CD14-positive monocyte (primary cell): Measurements from ENCODE around the gene C16orf95. TPM values are rescaled to one million over a fixed set of nuclear protein-coding genes. Genes with fewer than 3 reads are reported as not detected.
"Not testable (repeated sequence)": the region's sequence is repeated elsewhere in the genome, so short reads cannot be mapped to it uniquely, and the experiment has no call there.

Experiments
- DNase-seq, 3 donors: peaks; one replicate each; pipeline ENCODE4 v3.0.0-alpha.2; 2011 to 2022
- H2AFZ ChIP-seq: 2 replicates; pipeline ENCODE4 v1.6.0; 2012; ENCODE audit warnings: mild to moderate bottlenecking, low read depth, low read length, inconsistent platforms; ENCODE audit not compliant: insufficient read depth, poor library complexity, severe bottlenecking
- H3K27ac ChIP-seq, 2 donors: 1 replicate in 1 of 2; 2 replicates in 1 of 2; pipeline ENCODE4 v1.5.1; 2012 to 2013; ENCODE audit warnings: low read length in 2 of 2, control low read depth in 1 of 2, inconsistent platforms in 1 of 2, low read depth in 1 of 2, mild to moderate bottlenecking in 1 of 2
- H3K27me3 ChIP-seq, 2 donors: one replicate each; pipeline versions ENCODE4 v1.6.0 to v1.6.1; 2011 to 2013; ENCODE audit warnings: low read length in 2 of 2; ENCODE audit not compliant: control insufficient read depth in 2 of 2, insufficient read depth in 2 of 2
- H3K36me3 ChIP-seq, 2 donors: replicated peaks in 1 of 2; 1 replicate in 1 of 2; 2 replicates in 1 of 2; pipeline versions ENCODE4 v1.5.1 to v1.6.1; 2012 to 2013; ENCODE audit warnings: low read length in 2 of 2, control low read depth in 1 of 2, inconsistent platforms in 1 of 2, mild to moderate bottlenecking in 1 of 2; ENCODE audit not compliant: insufficient read depth in 2 of 2, control insufficient read depth in 1 of 2
- H3K4me1 ChIP-seq, 2 donors: 1 replicate in 1 of 2; 2 replicates in 1 of 2; pipeline versions ENCODE4 v1.5.1 to v1.6.1; 2012 to 2013; ENCODE audit warnings: low read length in 2 of 2, control low read depth in 1 of 2, inconsistent platforms in 1 of 2, mild to moderate bottlenecking in 1 of 2, moderate library complexity in 1 of 2; ENCODE audit not compliant: insufficient read depth in 2 of 2, control insufficient read depth in 1 of 2
- H3K4me2 ChIP-seq: replicated peaks from 2 replicates; pipeline ENCODE3; 2012; ENCODE audit warnings: low read length, moderate library complexity, mild to moderate bottlenecking; ENCODE audit not compliant: poor library complexity, severe bottlenecking; ENCODE audit errors: extremely low read depth
- H3K4me3 ChIP-seq, 3 experiments: fragments of 200-600 bp in 1 of 3; sonication (generic) in 1 of 3; replicated peaks in 1 of 3; 1 replicate in 2 of 3; 2 replicates in 1 of 3; pipeline ENCODE4 v1.5.1; 2011 to 2013; ENCODE audit warnings: low read length in 3 of 3, mild to moderate bottlenecking in 3 of 3, control low read depth in 2 of 3, low read depth in 2 of 3, inconsistent platforms in 1 of 3, moderate library complexity in 1 of 3
- H3K79me2 ChIP-seq: 2 replicates; pipeline ENCODE4 v1.6.0; 2012; ENCODE audit warnings: mild to moderate bottlenecking, control low read depth, inconsistent platforms, low read length, moderate library complexity; ENCODE audit not compliant: insufficient read depth
- H3K9ac ChIP-seq: 2 replicates; pipeline ENCODE4 v1.6.0; 2017; ENCODE audit warnings: low read length, mild to moderate bottlenecking; ENCODE audit not compliant: insufficient read depth, poor library complexity, severe bottlenecking
- H3K9me3 ChIP-seq, 2 donors: replicated peaks in 1 of 2; 1 replicate in 1 of 2; 2 replicates in 1 of 2; pipeline versions ENCODE4 v1.5.1 to v1.6.1; 2012 to 2013; ENCODE audit warnings: low read length in 2 of 2, control low read depth in 1 of 2; ENCODE audit not compliant: control insufficient read depth in 1 of 2, insufficient read depth in 1 of 2
- H4K20me1 ChIP-seq: 2 replicates; pipeline ENCODE4 v1.6.0; 2012; ENCODE audit warnings: mild to moderate bottlenecking, low read length, control low read depth, moderate library complexity; ENCODE audit not compliant: insufficient read depth
- H3K27ac Mint-ChIP-seq, 7 donors: one replicate each; pipeline ENCODE4 v1.8.0; 2020; ENCODE audit warnings: mild to moderate bottlenecking in 7 of 7, mixed read lengths in 7 of 7, moderate library complexity in 6 of 7, inconsistent platforms in 2 of 7
- H3K27me3 Mint-ChIP-seq, 3 donors: one replicate each; pipeline ENCODE4 v1.8.0; 2021 to 2022; ENCODE audit warnings: low read depth in 3 of 3, mild to moderate bottlenecking in 3 of 3, mixed read lengths in 3 of 3, moderate library complexity in 3 of 3, inconsistent platforms in 1 of 3
- H3K36me3 Mint-ChIP-seq, 2 donors: one replicate each; pipeline ENCODE4 v1.8.0; 2020; ENCODE audit warnings: mixed read lengths in 2 of 2, inconsistent platforms in 1 of 2, mild to moderate bottlenecking in 1 of 2
- H3K4me1 Mint-ChIP-seq: one replicate; pipeline ENCODE4 v1.8.0; 2020; ENCODE audit warnings: mild to moderate bottlenecking, mixed read lengths
- H3K4me3 Mint-ChIP-seq, 2 donors: one replicate each; pipeline ENCODE4 v1.8.0; 2020; ENCODE audit warnings: mild to moderate bottlenecking in 2 of 2, mixed read lengths in 2 of 2, moderate library complexity in 1 of 2
- H3K9me3 Mint-ChIP-seq, 7 donors: one replicate each; pipeline ENCODE4 v1.8.0; 2020 to 2022; ENCODE audit warnings: mixed read lengths in 7 of 7, mild to moderate bottlenecking in 6 of 7, moderate library complexity in 6 of 7, inconsistent platforms in 2 of 7
- whole genome bisulfite sequencing: methylation state at CpG from one replicate; pipeline ENCODE4 v1.1.5; 2013; ENCODE audit warnings: missing lambda C conversion rate; ENCODE audit not compliant: insufficient coverage; 5-methylcytosine and 5-hydroxymethylcytosine counted together
- intact Hi-C, 2 donors: fragments of 100-400 bp; cut with micrococcal nuclease; formaldehyde crosslinking; loops; one replicate each; pipeline versions ENCODE4 v1.15.0 to v1.15.1; 2023
- polyA plus RNA-seq, 3 donors: library from polyadenylated mRNA; depleted of rRNA in 1 of 3; unstranded in 2 of 3; stranded (reverse) in 1 of 3; fragments of 300-500 nt in 2 of 3; fragments of >200 nt in 1 of 3; fragmentation: Illumina TruSeq in 2 of 3; gene quantifications; 1 replicate in 2 of 3; 2 replicates in 1 of 3; pipeline ENCODE4 v1.2.3, GENCODE V29; 2012 to 2021
- TF ChIP-seq, protein P1 (sequence below): fragments of 200-600 bp; IDR thresholded peaks from one replicate; pipeline ENCODE4 v1.8.0; 2022; ENCODE audit warnings: antibody characterized with exemption, mild to moderate bottlenecking

The C16orf95 gene
- polyA plus RNA-seq, 3 donors, result 0.89 to 1.9 (median 1.7) TPM

DNA sequence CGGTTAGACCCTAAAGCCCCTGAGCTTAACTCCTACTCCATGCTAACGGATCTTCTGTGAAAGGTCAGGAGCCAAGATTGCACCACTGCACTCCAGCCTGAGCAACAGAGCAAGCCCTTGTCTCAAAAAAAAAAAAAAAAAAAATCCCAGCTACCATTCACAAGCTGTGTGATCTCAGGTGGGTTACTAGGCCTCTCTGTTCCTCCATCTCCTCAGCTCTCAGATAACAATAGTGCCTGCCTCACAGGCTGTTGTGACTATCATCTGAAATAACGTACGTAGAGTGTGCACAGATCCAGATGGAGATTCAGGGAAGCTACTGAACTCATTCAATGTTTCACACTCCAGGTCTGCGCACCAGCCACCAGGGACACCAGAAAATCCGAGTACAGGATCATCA lies 57.8 kb downstream of the C16orf95 start:
- H3K27me3 ChIP-seq, result no peaks in the 10 kb centered on the region
- no peaks in the 10 kb centered on the region for H3K36me3 ChIP-seq
- no peak overlapping the region for H2AFZ ChIP-seq
- H3K36me3 Mint-ChIP-seq, result no peaks in the 10 kb centered on the region
- H4K20me1 ChIP-seq, result no peaks in the 10 kb centered on the region
- H3K9me3 Mint-ChIP-seq, result peaks cover 3 to 11% (median 7%) of the 10 kb centered on the region in 7 donors
- intact Hi-C loops, result no loop called here
- no peak for DNase-seq
- no peaks in the 10 kb centered on the region for H3K79me2 ChIP-seq
- H3K9me3 ChIP-seq, result no peaks in the 10 kb centered on the region
- no peak overlapping the region for H3K27ac ChIP-seq
- peak overlapping the region in 1 of 7 donors; percentile 77 for H3K27ac Mint-ChIP-seq
- no peak overlapping the region for H3K9ac ChIP-seq
- TF ChIP-seq, protein P1, sequence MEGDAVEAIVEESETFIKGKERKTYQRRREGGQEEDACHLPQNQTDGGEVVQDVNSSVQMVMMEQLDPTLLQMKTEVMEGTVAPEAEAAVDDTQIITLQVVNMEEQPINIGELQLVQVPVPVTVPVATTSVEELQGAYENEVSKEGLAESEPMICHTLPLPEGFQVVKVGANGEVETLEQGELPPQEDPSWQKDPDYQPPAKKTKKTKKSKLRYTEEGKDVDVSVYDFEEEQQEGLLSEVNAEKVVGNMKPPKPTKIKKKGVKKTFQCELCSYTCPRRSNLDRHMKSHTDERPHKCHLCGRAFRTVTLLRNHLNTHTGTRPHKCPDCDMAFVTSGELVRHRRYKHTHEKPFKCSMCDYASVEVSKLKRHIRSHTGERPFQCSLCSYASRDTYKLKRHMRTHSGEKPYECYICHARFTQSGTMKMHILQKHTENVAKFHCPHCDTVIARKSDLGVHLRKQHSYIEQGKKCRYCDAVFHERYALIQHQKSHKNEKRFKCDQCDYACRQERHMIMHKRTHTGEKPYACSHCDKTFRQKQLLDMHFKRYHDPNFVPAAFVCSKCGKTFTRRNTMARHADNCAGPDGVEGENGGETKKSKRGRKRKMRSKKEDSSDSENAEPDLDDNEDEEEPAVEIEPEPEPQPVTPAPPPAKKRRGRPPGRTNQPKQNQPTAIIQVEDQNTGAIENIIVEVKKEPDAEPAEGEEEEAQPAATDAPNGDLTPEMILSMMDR, result no peak
- H3K4me1 ChIP-seq, result no peaks in the 10 kb centered on the region
- H3K4me2 ChIP-seq, result no peak overlapping the region
- peaks cover 2% of the 10 kb centered on the region for H3K4me1 Mint-ChIP-seq
- no peak overlapping the region for H3K4me3 Mint-ChIP-seq
- 100% methylated on average over 6 of the region's 6 CpGs for WGBS
- H3K4me3 ChIP-seq, result no peak overlapping the region
- H3K27me3 Mint-ChIP-seq, result peaks cover 0 to 7% (median 3%) of the 10 kb centered on the region in 3 donors

DNA sequence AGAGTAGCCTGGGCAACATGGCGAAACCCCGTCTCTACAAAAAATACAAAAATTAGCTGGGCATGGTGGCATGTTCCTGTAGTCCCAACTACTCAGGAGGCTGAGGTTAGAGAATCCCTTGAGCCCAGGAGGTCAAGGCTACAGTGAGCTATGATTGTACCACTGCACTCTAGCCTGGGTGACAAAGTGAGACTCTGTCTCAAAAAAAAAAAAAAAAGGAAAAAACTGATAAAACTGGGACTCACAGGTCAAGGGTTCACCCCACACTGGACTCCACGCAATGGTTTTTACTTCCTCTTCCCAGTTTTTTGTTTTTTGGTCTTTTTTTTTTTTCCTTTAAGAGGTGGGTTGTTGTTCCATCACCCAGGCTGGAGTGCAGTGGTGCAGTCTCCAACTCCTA lies 58.5 kb downstream of the C16orf95 start:
- 92% methylated on average over 2 of the region's 3 CpGs for WGBS
- intact Hi-C loops, H3K4me1 ChIP-seq, H3K9me3 ChIP-seq, H2AFZ ChIP-seq, H3K27ac ChIP-seq, H3K4me3 ChIP-seq, H3K27me3 ChIP-seq, H3K9ac ChIP-seq, H3K4me3 Mint-ChIP-seq, H4K20me1 ChIP-seq, H3K4me1 Mint-ChIP-seq, H3K4me2 ChIP-seq, H3K27me3 Mint-ChIP-seq, H3K27ac Mint-ChIP-seq, H3K36me3 Mint-ChIP-seq, DNase-seq, H3K36me3 ChIP-seq, H3K79me2 ChIP-seq: not testable (repeated sequence)
- peaks cover 3 to 11% (median 7%) of the 10 kb centered on the region in 7 donors for H3K9me3 Mint-ChIP-seq
